ENCODE data around the gene CUL7. TPM values are rescaled to one million over a fixed set of nuclear protein-coding genes. Genes with fewer than 3 reads are reported as not detected.

Gene CUL7
- total RNA-seq, 2 experiments from 2014 or later, result 13.9 TPM

DNA sequence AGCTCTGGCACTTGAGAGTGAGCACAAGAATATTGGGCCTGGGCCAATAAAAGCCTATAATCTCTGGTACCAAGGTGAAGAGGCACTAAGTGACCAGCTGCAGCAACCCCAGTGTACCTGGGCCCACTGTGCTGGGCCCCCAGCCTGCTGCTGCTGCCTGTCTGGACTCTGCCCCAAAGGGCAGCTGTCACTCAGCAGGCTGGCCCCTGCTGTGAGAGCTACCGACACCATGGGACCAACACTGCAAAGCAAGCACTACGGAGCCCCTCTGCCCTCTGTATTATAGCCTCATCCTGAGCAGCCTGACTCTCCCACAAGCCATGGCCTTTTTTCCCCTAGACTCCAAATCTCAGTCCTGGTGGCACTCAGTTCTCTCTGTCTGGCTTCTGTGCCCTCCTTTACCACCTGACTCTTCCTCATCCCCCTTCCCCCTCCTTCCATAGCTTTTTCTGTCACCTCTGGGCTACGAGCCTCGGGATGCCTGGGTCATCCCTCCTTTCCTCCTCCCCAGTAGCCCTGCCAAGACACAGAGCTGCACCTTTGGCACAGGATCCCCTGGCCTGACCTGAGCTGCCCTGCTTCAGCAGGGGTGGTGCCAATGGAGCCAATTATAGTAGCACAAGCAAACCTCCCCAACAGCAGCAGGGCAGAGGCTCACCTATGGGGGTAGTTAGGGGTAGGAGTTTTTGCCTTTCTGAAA, 18.0 kb downstream of the CUL7 start:
- H3K27me3 Mint-ChIP-seq, result no peaks in the 10 kb centered on the region
- no peaks in the 10 kb centered on the region for H3K9me3 Mint-ChIP-seq
- TF ChIP-seq, protein P1, sequence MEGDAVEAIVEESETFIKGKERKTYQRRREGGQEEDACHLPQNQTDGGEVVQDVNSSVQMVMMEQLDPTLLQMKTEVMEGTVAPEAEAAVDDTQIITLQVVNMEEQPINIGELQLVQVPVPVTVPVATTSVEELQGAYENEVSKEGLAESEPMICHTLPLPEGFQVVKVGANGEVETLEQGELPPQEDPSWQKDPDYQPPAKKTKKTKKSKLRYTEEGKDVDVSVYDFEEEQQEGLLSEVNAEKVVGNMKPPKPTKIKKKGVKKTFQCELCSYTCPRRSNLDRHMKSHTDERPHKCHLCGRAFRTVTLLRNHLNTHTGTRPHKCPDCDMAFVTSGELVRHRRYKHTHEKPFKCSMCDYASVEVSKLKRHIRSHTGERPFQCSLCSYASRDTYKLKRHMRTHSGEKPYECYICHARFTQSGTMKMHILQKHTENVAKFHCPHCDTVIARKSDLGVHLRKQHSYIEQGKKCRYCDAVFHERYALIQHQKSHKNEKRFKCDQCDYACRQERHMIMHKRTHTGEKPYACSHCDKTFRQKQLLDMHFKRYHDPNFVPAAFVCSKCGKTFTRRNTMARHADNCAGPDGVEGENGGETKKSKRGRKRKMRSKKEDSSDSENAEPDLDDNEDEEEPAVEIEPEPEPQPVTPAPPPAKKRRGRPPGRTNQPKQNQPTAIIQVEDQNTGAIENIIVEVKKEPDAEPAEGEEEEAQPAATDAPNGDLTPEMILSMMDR (IDR thresholded peaks at IDR 0.05), result no peak
- intact Hi-C loops (cut with micrococcal nuclease), result no loop called here
- DNase-seq (no peak), ATAC-seq (no peak)
- CTCF ChIA-PET, result interaction anchor here (1.0 to 1.6 kb wide), 4 partner anchors 12 to 108 kb away, joined by 3 to 4 read pairs (median 3); no protein-coding TSS in a partner anchor
- peaks cover 4% of the 10 kb centered on the region for H3K4me1 Mint-ChIP-seq (ENCODE audit: low read depth)
- POLR2A ChIA-PET, result interaction anchor here (0.6 kb wide), 2 partner anchors 19 to 393 kb away, joined by 3 to 4 read pairs; no protein-coding TSS in a partner anchor
- no peak overlapping the region for H3K4me3 Mint-ChIP-seq
- H3K36me3 Mint-ChIP-seq (ENCODE audit: low read depth), result peaks cover 30% of the 10 kb centered on the region
- no peak overlapping the region for H3K27ac Mint-ChIP-seq

DNA sequence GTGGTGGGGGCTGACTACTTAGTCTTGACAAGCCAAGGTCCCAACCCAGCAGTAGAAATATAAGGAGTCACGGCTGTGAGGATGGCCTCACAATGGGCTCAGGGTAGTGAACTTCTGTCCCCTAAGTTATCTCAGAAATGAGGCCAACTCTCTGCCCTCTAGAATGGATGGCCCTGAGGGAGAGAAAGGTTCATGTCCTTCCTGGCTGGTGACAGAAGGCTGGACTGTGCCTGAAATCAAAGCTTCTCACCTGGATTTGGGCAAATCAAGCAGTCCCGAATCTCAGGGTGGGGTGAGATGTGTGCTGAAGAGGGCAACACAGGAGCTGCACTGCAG, 19.5 kb downstream of the CUL7 start:
- Mint-ChIP-seq H3K4me3 (no peak overlapping the region), H3K36me3 (ENCODE audit: low read depth) (peaks cover 32% of the 10 kb centered on the region), H3K4me1 (ENCODE audit: low read depth) (peaks cover 4% of the 10 kb centered on the region), H3K27me3 (no peaks in the 10 kb centered on the region), H3K9me3 (no peaks in the 10 kb centered on the region), H3K27ac (peak overlapping the region; percentile 49)
- ATAC-seq (no peak), DNase-seq (no peak)
- ChIA-PET POLR2A (no interaction called here), CTCF (interaction anchor here (1.6 kb wide), 1 partner anchor 11 kb away, joined by 3 read pairs; no protein-coding TSS in a partner anchor)
- TF ChIP-seq, protein P1 (IDR thresholded peaks at IDR 0.05), result no peak
- intact Hi-C loops (cut with micrococcal nuclease), result no loop called here

GRCh38 chr6:43033496-43034189, 20.0 kb downstream of the CUL7 start:
- ChIA-PET POLR2A (interaction anchor here (2.2 kb wide), 1 partner anchor 12 kb away, joined by 8 read pairs; the partner anchor contains the start of gene RRP36), CTCF (interaction anchor here (0.8 kb wide), 1 partner anchor 23 kb away, joined by 3 read pairs; no protein-coding TSS in a partner anchor)
- TF ChIP-seq, protein P1 (IDR thresholded peaks at IDR 0.05), result no peak
- Mint-ChIP-seq H3K9me3 (no peaks in the 10 kb centered on the region), H3K36me3 (ENCODE audit: low read depth) (peaks cover 35% of the 10 kb centered on the region), H3K27me3 (no peaks in the 10 kb centered on the region), H3K4me1 (ENCODE audit: low read depth) (peaks cover 4% of the 10 kb centered on the region), H3K4me3 (no peak overlapping the region), H3K27ac (peak overlapping the region; percentile 49)
- intact Hi-C loops (cut with micrococcal nuclease), result no loop called here
- DNase-seq (no peak), ATAC-seq (no peak)

DNA sequence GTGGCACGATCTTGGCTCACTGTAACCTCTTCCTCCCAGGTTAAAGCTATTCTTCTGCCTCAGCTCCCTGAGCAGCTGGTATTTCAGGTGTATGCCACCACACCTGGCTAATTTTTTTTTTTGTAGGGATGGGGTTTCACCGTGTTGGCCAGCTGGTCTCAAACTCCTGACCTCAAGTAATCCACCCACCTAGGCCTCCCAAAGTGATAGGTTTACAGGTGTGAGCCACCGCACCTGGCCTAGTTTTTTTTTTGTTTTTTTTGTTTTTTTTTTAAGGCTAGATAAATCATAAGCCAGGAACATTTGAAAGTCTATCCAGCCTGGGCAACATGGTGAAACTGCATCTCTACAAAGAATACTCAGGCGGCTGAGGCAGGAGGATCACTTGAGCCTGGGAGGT, 21.3 kb downstream of the CUL7 start:
- Mint-ChIP-seq H3K27ac (no peak overlapping the region), H3K4me3 (no peak overlapping the region), H3K9me3 (no peaks in the 10 kb centered on the region), H3K36me3 (ENCODE audit: low read depth) (peaks cover 37% of the 10 kb centered on the region), H3K4me1 (ENCODE audit: low read depth) (peaks cover 4% of the 10 kb centered on the region), H3K27me3 (no peaks in the 10 kb centered on the region)
- ATAC-seq (no peak), DNase-seq (no peak)
- POLR2A ChIA-PET, result interaction anchor here (0.6 to 2.2 kb wide), 4 partner anchors 11 to 772 kb away, joined by 3 to 8 read pairs (median 3); partner anchors contain the start of gene RRP36
- intact Hi-C loops (cut with micrococcal nuclease), result no loop called here
- TF ChIP-seq, protein P1 (IDR thresholded peaks at IDR 0.05), result no peak
- CTCF ChIA-PET, result no interaction called here

DNA sequence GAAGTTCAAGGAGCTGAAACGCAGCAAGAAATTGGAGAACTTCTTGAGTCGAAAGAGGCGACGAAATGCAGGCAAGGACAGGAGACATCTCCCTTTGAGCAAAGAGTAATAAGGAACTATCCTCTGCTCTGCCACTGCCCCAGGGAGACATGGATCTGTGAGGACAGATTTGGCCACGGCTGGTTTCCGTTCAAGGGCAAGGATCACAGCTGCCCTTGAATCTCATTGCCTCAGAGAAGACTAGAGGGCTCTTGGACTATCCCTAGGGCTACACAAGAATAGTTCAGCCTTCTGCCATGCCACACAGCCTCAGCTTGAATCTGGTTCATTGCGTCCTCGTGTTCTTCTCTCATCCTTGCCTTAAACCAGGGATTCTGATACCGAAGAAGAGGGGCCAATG, 24.5 kb downstream of the CUL7 start:
- ChIA-PET POLR2A (interaction anchor here (0.6 to 1.3 kb wide), 2 partner anchors 14 to 111 kb away, joined by 3 to 5 read pairs; partner anchors contain the start of gene KLHDC3), CTCF (interaction anchor here (0.8 to 1.4 kb wide), 3 partner anchors 14 to 128 kb away, joined by 3 to 4 read pairs (median 3); no protein-coding TSS in a partner anchor)
- TF ChIP-seq, protein P1 (IDR thresholded peaks at IDR 0.05), result no peak
- no peak overlapping the region for H3K4me3 Mint-ChIP-seq
- H3K4me1 Mint-ChIP-seq (ENCODE audit: low read depth), result peaks cover 13% of the 10 kb centered on the region
- no peak overlapping the region for H3K27ac Mint-ChIP-seq
- no peak for DNase-seq
- no peaks in the 10 kb centered on the region for H3K27me3 Mint-ChIP-seq
- H3K9me3 Mint-ChIP-seq, result no peaks in the 10 kb centered on the region
- intact Hi-C loops (cut with micrococcal nuclease), result no loop called here
- no peak for ATAC-seq
- peaks cover 56% of the 10 kb centered on the region for H3K36me3 Mint-ChIP-seq (ENCODE audit: low read depth)

Measured in activated CD8-positive, alpha-beta T cell treated with anti-CD3 and anti-CD28 coated beads for 36 hours (primary cell).